Adrenal gland (tissue), 5 donors: ENCODE results near the gene ZKSCAN1.

Source experiments
- CTCF ChIP-seq, 6 experiments: fragments of 450-650 bp in 4 of 6; fragments of 200-600 bp in 2 of 6; sonication (generic) in 1 of 6; IDR thresholded peaks; 1 replicate in 5 of 6; 2 replicates in 1 of 6; pipeline versions ENCODE4 v1.5.1 to v1.8.0; 2016 to 2021; ENCODE audit warnings: antibody characterized with exemption in 6 of 6, mild to moderate bottlenecking in 2 of 6, moderate library complexity in 1 of 6
- POLR2A ChIP-seq, 2 donors: fragments of 450-650 bp; IDR thresholded peaks; one replicate each; pipeline ENCODE4 v1.6.1; 2017; ENCODE audit warnings: antibody characterized with exemption in 2 of 2, mild to moderate bottlenecking in 2 of 2, moderate library complexity in 1 of 2
- donor health status: DM: no; HTN: no; CAD: no.

- TF ChIP-seq CTCF (IDR thresholded peaks at IDR 0.05), result no peak
- TF ChIP-seq POLR2A (IDR thresholded peaks at IDR 0.05), result no peak
Observed at GRCh38 chr7:100011516-100011915, 3.9 kb upstream of the ZKSCAN1 start.
